GM21717 (cell line): Measurements from ENCODE around the gene C2CD4B.

Experiments
- ATAC-seq: cut with Tn5 transposase; IDR thresholded peaks from one replicate; pipeline ENCODE4 v1.9.1; 2021; ENCODE audit warnings: mild to moderate bottlenecking, moderate library complexity; ENCODE audit not compliant: unreplicated experiment

Gene C2CD4B

DNA sequence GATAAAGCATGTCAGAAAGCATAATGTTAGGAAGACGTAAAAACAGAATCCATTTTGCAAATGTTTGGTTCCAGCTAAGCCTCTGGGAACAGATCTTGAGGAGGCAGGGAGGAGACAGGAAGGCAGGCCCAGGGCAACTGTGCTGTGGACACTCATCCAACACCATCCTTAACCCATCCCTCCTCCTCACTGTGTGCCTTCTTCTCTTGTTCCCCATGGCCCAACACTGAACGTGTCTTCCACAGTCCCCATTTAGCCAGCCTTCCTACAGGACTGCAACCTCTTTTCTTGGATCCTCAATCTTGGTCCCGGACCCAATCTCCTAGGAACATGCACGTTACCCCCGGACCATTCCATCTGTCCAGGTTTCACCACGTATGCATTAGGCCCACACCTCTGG lies 15.4 kb downstream of the C2CD4B start:
- no peak for ATAC-seq

DNA sequence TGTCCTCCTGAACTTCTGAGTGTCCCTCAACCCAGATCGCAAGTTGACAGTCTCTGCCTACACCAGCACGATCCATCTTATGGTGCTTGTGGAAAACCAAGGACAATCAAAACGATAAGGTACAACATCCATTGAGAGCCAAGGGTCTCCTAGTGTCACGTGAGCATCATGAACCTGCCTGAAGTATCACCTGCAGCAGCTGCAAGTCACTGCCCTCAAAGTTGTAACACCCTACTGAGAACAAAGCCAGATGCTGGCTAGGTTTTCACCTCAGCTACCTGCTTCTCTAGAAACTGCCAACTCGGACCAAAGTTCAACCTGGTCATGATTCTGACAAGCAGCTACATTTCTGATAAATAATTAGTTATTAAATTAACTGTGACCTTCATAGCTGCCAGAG lies 17.5 kb downstream of the C2CD4B start:
- ATAC-seq, result no peak

GRCh38 chr15:62147149-62147548 lies 17.9 kb downstream of the C2CD4B start:
- ATAC-seq, result no peak

- ATAC-seq, result no peak
Measured at GRCh38 chr15:62145015-62145735, 19.9 kb downstream of the C2CD4B start.

GRCh38 chr15:62142736-62143135 lies 22.3 kb downstream of the C2CD4B start:
- no peak for ATAC-seq

DNA sequence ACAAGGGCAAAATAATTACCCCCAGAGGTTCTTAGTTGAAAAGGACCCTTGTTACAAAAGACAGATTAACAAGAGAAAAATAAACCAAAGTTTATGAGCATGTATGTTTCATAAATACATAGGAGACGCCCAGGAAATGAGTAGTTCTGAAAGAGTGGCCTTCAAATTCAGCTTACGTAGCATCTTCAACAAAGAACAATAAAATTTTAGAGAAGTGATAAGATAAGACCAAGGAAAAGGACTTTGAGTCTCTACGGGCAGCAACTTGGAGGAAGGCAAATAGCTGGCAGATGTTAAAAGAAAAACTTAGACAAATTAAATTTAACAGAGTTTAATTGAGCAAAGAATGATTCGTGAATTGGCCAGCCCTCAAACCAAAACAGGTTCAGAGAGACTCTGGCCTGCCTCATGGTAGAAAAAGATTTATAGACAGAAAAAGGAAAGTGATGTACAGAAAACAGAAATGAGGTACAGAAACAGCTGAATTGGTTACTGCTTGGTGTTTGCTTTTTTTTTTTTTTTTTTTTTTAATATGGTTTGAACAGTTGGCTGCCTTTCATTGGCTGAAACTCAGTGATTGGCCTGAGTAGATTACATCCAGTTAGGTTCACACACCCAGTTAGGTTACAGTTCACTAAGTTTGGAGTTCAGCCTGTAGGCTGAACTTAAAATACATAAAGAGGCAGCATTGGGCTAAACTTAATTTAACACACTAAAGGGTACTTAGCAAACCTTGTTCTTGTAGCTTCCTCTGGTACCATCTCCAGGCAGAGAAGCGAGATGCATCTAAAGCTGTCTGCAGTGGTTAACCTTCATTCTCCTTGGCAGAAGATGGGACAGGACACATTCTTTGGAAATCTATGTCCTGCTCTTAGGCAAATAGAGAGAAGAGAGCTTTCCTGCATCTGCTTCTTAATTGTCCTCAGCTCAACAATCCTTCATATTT lies 23.2 kb downstream of the C2CD4B start:
- ATAC-seq, result no peak

GRCh38 chr15:62141200-62141599 lies 23.9 kb downstream of the C2CD4B start:
- ATAC-seq, result no peak

DNA sequence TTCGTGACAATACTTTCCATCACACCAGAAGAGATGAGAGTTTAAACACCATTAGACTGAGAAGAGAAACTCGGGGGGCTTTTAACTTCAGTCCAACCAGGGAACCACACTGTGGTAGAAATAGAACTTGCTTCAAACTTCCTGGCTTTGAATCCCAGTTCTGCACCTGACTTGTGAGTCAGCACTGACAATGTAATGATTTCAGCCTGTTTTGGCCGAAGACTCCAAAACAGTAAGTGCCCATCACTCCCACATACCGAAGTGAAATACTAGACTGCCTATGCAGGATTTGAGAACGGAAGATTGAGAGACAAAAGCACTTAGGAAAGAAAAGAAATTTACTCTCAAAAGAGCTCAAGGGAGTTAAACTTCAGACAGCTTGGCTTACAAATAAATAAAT lies 27.0 kb downstream of the C2CD4B start:
- no peak for ATAC-seq

GRCh38 chr15:62136911-62137865 lies 27.9 kb downstream of the C2CD4B start:
- no peak for ATAC-seq

DNA sequence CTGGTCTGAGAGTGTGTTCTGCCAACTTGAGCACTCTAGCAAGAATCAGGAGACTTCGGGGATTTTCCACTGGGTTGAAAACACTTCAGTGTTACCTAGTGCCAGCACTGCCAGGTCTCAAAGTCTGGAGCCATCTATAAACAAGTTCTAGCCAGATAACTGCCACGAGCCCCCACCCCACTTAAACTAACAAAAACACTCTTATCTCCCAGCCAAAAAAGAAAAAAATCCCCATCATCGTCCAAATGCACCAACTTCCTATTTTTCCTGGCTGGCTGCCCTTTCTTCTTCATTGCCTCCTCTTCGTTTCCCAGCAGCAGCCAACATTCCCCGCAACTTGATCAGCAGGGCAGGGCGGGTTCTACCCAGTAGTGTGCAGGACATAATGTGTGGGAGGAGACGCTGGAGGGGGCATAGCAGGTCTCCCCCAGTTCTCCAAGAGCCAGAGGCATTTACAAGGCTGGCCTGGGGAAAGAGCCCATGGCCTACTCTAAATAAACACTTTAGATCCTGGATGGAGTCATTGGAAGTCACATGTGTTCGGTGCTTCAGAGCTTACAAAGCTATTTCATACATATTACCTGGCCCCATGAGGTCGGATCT lies 29.5 kb downstream of the C2CD4B start:
- no peak for ATAC-seq

DNA sequence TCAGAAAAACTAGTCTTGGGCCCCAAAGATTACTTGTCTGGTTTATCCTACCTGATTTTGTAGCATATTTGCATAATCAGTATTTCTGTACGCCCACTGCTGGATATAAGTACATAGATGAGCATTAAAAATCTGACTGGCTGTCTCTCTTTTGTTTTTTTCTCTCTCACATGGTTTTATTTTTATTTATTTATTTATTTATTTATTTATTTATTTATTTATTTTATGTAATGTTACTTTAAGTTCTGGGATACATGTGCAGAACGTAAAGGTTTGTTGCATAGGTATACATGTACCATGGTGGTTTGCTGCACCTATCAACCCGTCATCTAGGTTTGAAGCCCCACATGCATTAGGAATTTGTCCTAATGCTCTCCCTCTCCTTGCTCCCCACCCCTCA lies 31.9 kb downstream of the C2CD4B start:
- no peak for ATAC-seq

- no peak for ATAC-seq
Measured at GRCh38 chr15:62128916-62129315, 36.2 kb downstream of the C2CD4B start.

DNA sequence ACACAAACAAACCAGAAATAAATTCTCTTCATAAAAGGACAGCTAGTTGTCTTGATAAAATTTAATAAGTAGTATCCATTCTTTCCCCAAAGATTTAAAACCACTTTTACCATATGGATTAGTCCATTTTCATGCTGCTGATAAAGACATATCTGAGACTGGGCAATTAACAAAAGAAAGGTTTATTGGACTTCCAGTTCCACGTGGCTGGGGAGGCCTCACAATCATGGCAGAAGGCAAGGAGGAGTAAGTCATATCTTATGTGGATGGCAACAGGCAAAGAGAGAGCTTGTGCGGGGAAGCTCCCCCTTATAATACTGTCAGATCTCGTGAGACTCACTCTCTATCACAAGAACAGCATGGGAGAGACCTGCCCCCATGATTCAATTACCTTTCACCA lies 38.7 kb downstream of the C2CD4B start:
- no peak for ATAC-seq

GRCh38 chr15:62125773-62126172 lies 39.3 kb downstream of the C2CD4B start:
- ATAC-seq, result no peak

DNA sequence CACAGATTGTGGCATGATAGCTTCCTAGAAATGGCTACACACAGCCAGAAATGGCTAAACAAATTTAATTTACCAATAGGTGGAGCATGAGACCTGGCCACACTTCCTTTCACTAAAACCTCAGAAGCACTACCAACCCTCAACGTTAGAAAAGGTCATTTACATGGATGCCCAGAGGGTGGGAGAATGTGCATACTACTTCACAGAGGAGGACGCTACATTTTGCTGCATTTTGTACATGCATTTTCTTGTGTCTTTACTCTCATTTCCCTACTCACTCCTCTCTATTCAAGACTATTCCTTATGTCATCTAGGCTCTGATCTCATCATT lies 40.1 kb downstream of the C2CD4B start:
- ATAC-seq, result no peak

DNA sequence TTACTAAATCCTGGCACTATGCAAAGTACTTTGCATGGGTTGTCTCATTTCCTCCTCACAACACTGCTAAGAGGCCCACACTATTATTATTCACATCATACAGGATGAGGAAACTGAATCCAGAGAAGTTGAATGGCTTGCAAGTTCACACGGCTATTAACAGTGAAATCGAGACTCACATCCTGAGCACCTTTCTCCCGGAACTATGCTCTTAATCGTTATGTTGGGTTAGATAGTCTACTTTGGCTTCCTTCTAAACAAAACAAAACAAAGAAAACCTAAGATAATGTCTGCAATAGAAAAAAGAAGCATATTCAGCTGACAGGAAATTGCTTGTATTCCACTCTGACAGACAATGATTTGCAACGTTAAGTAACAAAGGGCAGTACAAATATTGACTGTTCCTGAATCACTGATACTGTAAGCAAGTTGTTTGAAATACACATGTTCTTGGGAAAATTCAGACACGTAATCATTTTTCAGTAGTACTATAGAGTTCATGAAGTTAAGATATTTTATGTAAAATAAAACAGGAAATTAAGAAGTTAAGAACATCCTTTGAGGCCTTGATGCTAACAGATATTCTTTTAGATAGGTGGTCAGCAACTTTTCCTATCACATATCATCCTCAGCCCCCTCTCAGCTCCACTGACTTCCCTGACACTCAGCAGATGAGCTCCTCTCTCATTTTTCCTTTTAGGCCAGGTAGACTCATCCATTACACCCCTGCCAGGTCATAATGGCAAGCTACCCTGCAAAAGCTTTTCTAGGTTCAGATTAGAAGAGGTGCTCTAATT lies 40.7 kb downstream of the C2CD4B start:
- ATAC-seq, result no peak

DNA sequence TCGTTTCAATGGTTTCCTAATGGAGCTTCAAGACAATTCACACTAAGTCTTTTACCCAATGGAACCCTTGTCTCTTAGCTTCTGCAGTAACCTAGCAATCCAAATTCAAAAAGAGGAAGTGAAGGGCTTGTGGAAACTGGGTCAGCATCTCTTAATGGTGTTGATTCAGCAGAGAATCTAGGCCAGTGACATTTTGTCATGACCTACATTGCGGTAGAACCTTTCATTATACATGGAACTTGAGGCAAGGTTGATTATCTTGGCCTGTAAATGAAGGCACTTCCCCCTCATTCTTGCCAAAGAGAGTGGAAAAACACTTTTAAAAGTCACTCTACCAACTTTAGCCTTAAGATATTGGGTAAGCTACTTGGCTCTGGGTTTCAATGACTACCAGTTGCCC lies 42.8 kb downstream of the C2CD4B start:
- ATAC-seq, result no peak

GRCh38 chr15:62121273-62122015 lies 43.6 kb downstream of the C2CD4B start:
- ATAC-seq, result no peak

- no peak for ATAC-seq
Measured at GRCh38 chr15:62120776-62121175, 44.3 kb downstream of the C2CD4B start.
